GM23248 (cell line): ENCODE measurements around the gene LILRA5. TPM values are rescaled to one million over a fixed set of nuclear protein-coding genes. Genes with fewer than 3 reads are reported as not detected.

ENCODE experiments used
- DNase-seq: peaks from one replicate; pipeline ENCODE4 v3.0.0-alpha.2; 2015
- H2AFZ ChIP-seq: fragments of 200-600 bp; sonication (generic); 2 replicates; pipeline ENCODE4 v1.6.1; 2016; ENCODE audit warnings: antibody characterized with exemption
- H3F3A ChIP-seq: fragments of 200-600 bp; sonication (generic); 2 replicates; pipeline ENCODE4 v1.6.1; 2016; ENCODE audit warnings: mild to moderate bottlenecking, antibody characterized with exemption, mixed run types; ENCODE audit not compliant: insufficient read depth
- H3K27ac ChIP-seq: fragments of 200-600 bp; sonication (generic); 2 replicates; pipeline ENCODE4 v1.5.1; 2016; ENCODE audit warnings: mild to moderate bottlenecking
- H3K27me3 ChIP-seq: fragments of 200-600 bp; sonication (generic); replicated peaks from 2 replicates; pipeline ENCODE4 v1.6.1; 2016; ENCODE audit warnings: mild to moderate bottlenecking; ENCODE audit not compliant: insufficient read depth
- H3K36me3 ChIP-seq: fragments of 200-600 bp; sonication (generic); 2 replicates; pipeline ENCODE4 v1.6.1; 2016; ENCODE audit warnings: low read depth, mild to moderate bottlenecking
- H3K4me1 ChIP-seq: fragments of 200-600 bp; sonication (generic); 2 replicates; pipeline ENCODE4 v1.6.1; 2016; ENCODE audit warnings: mild to moderate bottlenecking; ENCODE audit not compliant: insufficient read depth
- H3K4me2 ChIP-seq: fragments of 200-600 bp; sonication (generic); one replicate; pipeline ENCODE4 v1.6.1; 2016; ENCODE audit warnings: mild to moderate bottlenecking; ENCODE audit not compliant: unreplicated experiment
- H3K4me3 ChIP-seq: fragments of 200-600 bp; sonication (generic); 2 replicates; pipeline ENCODE4 v1.5.1; 2016; ENCODE audit warnings: mild to moderate bottlenecking
- H3K79me2 ChIP-seq: fragments of 200-600 bp; sonication (generic); 2 replicates; pipeline ENCODE4 v1.6.1; 2016; ENCODE audit warnings: mild to moderate bottlenecking; ENCODE audit not compliant: insufficient read depth
- H3K9ac ChIP-seq: fragments of 200-600 bp; sonication (generic); 2 replicates; pipeline ENCODE4 v1.6.1; 2016; ENCODE audit warnings: mild to moderate bottlenecking
- H3K9me2 ChIP-seq: fragments of 200-600 bp; sonication (generic); 2 replicates; pipeline ENCODE4 v1.6.1; 2016; ENCODE audit warnings: mixed run types, mild to moderate bottlenecking, moderate library complexity; ENCODE audit not compliant: insufficient read depth
- H3K9me3 ChIP-seq: fragments of 200-600 bp; sonication (generic); one replicate; pipeline ENCODE4 v1.6.1; 2017; ENCODE audit warnings: low read depth
- H4K20me1 ChIP-seq: fragments of 200-600 bp; sonication (generic); 2 replicates; pipeline ENCODE4 v1.6.0; 2016; ENCODE audit not compliant: insufficient read depth
- EZH2 ChIP-seq: fragments of 200-600 bp; sonication (generic); IDR thresholded peaks from 2 replicates; pipeline ENCODE4 v1.6.1; 2018; ENCODE audit warnings: antibody characterized with exemption, mild to moderate bottlenecking; ENCODE audit not compliant: insufficient read depth, poor library complexity, severe bottlenecking
- EZH2phosphoT487 ChIP-seq: fragments of 200-600 bp; sonication (generic); IDR thresholded peaks from 2 replicates; pipeline ENCODE4 v1.6.1; 2018; ENCODE audit warnings: antibody characterized with exemption, moderate library complexity, mild to moderate bottlenecking, low read depth; ENCODE audit not compliant: insufficient read depth
- WGBS, 2 experiments: methylation state at CpG; one replicate each; pipeline ENCODE4 v1.1.6; 2015 to 2017; ENCODE audit warnings: low lambda C conversion rate in 2 of 2, low coverage in 1 of 2; ENCODE audit errors: missing lambda C conversion rate in 2 of 2; 5-methylcytosine and 5-hydroxymethylcytosine counted together
- in situ Hi-C: fragments of 300-500 bp; cut with MboI; formaldehyde crosslinking; loops from 2 replicates; pipeline ENCODE4 v1.15.0; 2020
- polyA plus RNA-seq: library from polyadenylated mRNA; unstranded; fragments of >200 nt; fragmentation: Nextera tagmentation; extraction: Ambion mirVana; gene quantifications from 2 replicates; pipeline ENCODE4 v1.2.1, GENCODE V29; 2016
- total RNA-seq: library from RNA; depleted of rRNA; stranded (reverse); fragments of >200 nt; shearing (Covaris generic); gene quantifications from 2 replicates; pipeline ENCODE4 v1.2.3, GENCODE V29; 2014

The LILRA5 gene
- total and polyA plus RNA-seq, 2 experiments from 2014 or later, result not detected

DNA sequence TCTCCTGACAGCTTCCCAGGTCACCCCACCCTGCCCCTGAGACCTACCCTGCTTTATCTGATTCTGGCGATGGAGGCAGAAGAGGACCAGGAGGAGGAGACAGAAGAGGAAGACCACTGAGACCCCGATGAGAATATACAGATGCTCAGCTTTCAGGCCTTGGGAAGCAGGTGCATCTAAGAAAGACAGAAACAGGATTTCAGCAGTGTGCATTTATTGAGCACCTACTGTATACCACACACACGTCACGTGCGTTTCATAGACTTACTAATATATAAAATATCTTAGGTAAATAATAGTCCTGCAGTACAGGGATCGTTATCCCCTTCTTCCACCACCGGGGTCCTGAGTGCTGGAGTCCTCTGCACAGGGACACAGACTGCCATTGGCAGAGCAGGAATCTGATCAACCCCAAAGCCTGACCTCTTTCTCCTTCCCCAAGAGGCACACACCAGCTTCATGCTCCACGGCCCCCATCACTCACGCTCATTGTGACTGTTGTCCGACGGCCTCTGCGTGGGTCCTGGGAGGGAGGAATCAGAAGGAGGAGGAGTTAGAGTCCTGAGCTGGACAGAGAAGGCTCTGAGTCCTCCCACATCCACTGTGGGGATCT, 43.6 kb upstream of the LILRA5 start:
- H3K4me1 ChIP-seq, result no peaks in the 10 kb centered on the region
- no peak overlapping the region for H3K27ac ChIP-seq
- H3F3A ChIP-seq, result no peaks in the 10 kb centered on the region
- WGBS, 2 experiments, result 38 to 42% methylated on average over 12 of the region's 12 CpGs
- no peaks in the 10 kb centered on the region for H3K9me3 ChIP-seq
- no peak for DNase-seq
- in situ Hi-C loops, result no loop called here
- no peaks in the 10 kb centered on the region; the same call in 1 of the 2 replicates for H3K27me3 ChIP-seq
- H4K20me1 ChIP-seq, result no peaks in the 10 kb centered on the region
- no peaks in the 10 kb centered on the region for H3K79me2 ChIP-seq
- no peak overlapping the region for H3K9ac ChIP-seq
- no peaks in the 10 kb centered on the region for H3K9me2 ChIP-seq
- no peak overlapping the region for H3K4me2 ChIP-seq
- TF ChIP-seq EZH2 (no peak), EZH2phosphoT487 (no peak)
- H2AFZ ChIP-seq, result no peak overlapping the region
- H3K36me3 ChIP-seq, result no peaks in the 10 kb centered on the region
- no peak overlapping the region for H3K4me3 ChIP-seq

DNA sequence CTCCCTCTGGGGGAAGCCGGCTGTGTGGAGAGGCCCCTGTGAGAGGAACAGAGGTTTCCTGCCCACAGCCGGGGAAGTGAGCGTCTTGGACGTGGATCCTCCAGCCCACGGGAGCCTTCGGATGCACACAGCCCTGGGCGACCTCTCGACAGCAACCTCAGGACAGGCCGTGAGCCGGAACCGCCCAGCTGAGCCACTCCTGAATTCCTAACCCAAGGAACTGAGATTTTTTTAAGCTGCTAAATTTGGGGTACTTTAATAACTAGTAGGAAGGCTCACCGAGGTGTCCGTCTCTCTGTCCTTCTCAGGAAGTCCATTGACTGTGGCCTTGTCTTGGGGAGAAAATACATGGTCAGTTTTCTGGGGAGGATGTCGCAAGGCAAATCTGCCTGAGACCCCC, 42.7 kb upstream of the LILRA5 start:
- no peak overlapping the region for H3K27ac ChIP-seq
- H3K9ac ChIP-seq, result no peak overlapping the region
- TF ChIP-seq EZH2phosphoT487 (no peak), EZH2 (no peak)
- H3K79me2 ChIP-seq, result no peaks in the 10 kb centered on the region
- no peaks in the 10 kb centered on the region; the same call in 1 of the 2 replicates for H3K27me3 ChIP-seq
- no peaks in the 10 kb centered on the region for H3F3A ChIP-seq
- H3K36me3 ChIP-seq, result no peaks in the 10 kb centered on the region
- no peak overlapping the region for H3K4me2 ChIP-seq
- in situ Hi-C loops, result no loop called here
- no peaks in the 10 kb centered on the region for H3K9me2 ChIP-seq
- H3K4me1 ChIP-seq, result no peaks in the 10 kb centered on the region
- H2AFZ ChIP-seq, result no peak overlapping the region
- no peak overlapping the region for H3K4me3 ChIP-seq
- H3K9me3 ChIP-seq, result no peaks in the 10 kb centered on the region
- DNase-seq, result no peak
- 48 to 50% methylated on average over 14 of the region's 14 CpGs for WGBS, 2 experiments
- H4K20me1 ChIP-seq, result no peaks in the 10 kb centered on the region

DNA sequence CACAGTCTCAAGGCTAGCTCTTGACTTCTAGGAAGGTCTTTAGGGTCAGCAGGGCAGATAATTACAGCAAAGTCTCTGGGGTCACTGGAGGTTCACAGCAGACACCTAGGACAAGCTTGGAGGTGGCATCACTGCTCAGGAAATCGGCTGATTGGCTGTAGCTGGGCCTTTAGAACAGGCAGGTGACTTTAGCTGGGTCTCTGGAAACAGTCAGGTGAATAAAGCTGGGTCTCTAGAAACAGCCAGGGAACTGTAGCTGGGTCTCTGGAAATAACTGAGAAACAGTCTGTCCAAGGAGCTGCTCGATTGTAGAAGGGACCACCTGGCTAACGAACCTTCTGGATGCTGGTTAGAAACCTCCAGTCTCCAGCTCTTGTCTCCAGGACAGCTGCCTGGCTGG, 41.8 kb upstream of the LILRA5 start:
- Histone ChIP-seq H3K9ac (no peak overlapping the region), H3K9me2 (no peaks in the 10 kb centered on the region), H3F3A (no peaks in the 10 kb centered on the region), H3K4me2 (no peak overlapping the region), H3K27me3 (no peaks in the 10 kb centered on the region; the same call in 1 of the 2 replicates), H3K4me3 (no peak overlapping the region), H4K20me1 (no peaks in the 10 kb centered on the region), H3K36me3 (no peaks in the 10 kb centered on the region), H3K27ac (no peak overlapping the region), H2AFZ (no peak overlapping the region), H3K9me3 (no peaks in the 10 kb centered on the region), H3K4me1 (no peaks in the 10 kb centered on the region), H3K79me2 (no peaks in the 10 kb centered on the region)
- TF ChIP-seq EZH2 (no peak), EZH2phosphoT487 (no peak)
- DNase-seq, result no peak
- in situ Hi-C loops, result no loop called here
- 6 to 9% methylated on average over 3 of the region's 3 CpGs for WGBS, 2 experiments

DNA sequence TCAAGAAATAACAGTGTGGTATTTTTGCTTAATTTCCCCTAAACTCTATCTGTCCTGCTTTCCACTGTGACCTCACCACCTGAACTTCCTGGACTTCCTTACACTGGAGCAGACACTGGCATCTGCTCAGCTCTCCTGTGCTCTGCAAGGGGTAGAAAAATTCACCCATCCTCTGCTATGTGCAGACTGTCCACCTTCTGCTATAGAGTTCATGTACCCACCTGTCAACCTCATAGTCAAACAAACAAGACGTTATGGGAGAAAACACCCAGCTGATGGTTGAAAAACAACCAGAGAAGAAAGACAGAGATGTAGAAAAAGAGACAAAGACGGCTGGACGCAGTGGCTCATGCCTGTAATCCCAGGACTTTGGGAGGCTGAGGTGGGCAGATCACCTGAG, 39.6 kb upstream of the LILRA5 start:
- TF ChIP-seq EZH2phosphoT487, result no peak
- TF ChIP-seq EZH2, result no peak
- no peaks in the 10 kb centered on the region; the same call in 1 of the 2 replicates for H3K27me3 ChIP-seq
- H3K9me2 ChIP-seq, result no peaks in the 10 kb centered on the region
- DNase-seq, result no peak
- H3K4me2 ChIP-seq, result no peak overlapping the region
- in situ Hi-C loops, result no loop called here
- H3K4me1 ChIP-seq, result no peaks in the 10 kb centered on the region
- no peaks in the 10 kb centered on the region for H3F3A ChIP-seq
- H3K9me3 ChIP-seq, result no peaks in the 10 kb centered on the region
- WGBS, 2 experiments, result 16 to 20% methylated on average over 3 of the region's 3 CpGs
- H3K4me3 ChIP-seq, result no peak overlapping the region
- H4K20me1 ChIP-seq, result no peaks in the 10 kb centered on the region
- no peak overlapping the region for H2AFZ ChIP-seq
- no peak overlapping the region for H3K27ac ChIP-seq
- H3K36me3 ChIP-seq, result no peaks in the 10 kb centered on the region
- no peak overlapping the region for H3K9ac ChIP-seq
- no peaks in the 10 kb centered on the region for H3K79me2 ChIP-seq

DNA sequence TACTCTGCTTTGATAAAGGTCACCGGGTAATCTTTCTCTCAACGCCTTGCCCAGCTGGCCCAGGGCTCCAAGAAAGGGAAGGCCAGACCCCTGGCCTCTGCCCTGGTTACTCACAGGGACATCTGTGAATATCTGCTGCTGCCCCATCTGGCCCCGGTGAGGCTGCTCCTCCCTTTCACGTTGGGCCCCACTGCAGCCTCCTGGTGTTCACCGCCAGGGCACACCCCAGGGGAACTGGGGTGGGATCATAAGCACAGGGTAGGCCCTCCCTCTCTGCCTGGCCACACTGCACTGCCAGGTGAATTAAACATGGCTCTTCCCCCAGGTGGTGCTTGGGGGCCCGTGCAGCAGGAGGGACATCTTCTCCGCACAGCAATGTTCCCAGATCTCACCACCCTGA, 39.1 kb upstream of the LILRA5 start:
- TF ChIP-seq EZH2 (no peak), EZH2phosphoT487 (no peak)
- Histone ChIP-seq H3K4me3 (no peak overlapping the region), H4K20me1 (no peaks in the 10 kb centered on the region), H3K4me2 (no peak overlapping the region), H3K9ac (no peak overlapping the region), H3K36me3 (no peaks in the 10 kb centered on the region), H3K79me2 (no peaks in the 10 kb centered on the region), H3F3A (no peaks in the 10 kb centered on the region), H3K9me2 (no peaks in the 10 kb centered on the region), H3K9me3 (no peaks in the 10 kb centered on the region), H3K27me3 (no peaks in the 10 kb centered on the region; the same call in 1 of the 2 replicates), H3K27ac (no peak overlapping the region), H3K4me1 (no peaks in the 10 kb centered on the region), H2AFZ (no peak overlapping the region)
- in situ Hi-C loops, result no loop called here
- 20 to 22% methylated on average over 7 of the region's 7 CpGs for WGBS, 2 experiments
- DNase-seq, result no peak
